SK-N-SH treated with all-trans-retinoic acid at 6 μM for 48 hours (cell line): ENCODE measurements around the gene SLC22A2.

ENCODE experiments used
- ATAC-seq: fragments of 200-7000 bp; cut with Tn5 transposase; 3 replicates; pipeline ENCODE4 v1.9.1; 2020; ENCODE audit warnings: mild to moderate bottlenecking, moderate library complexity
- ARNTL ChIP-seq: fragments of 450-650 bp; formaldehyde crosslinking; IDR thresholded peaks from 2 replicates; pipeline ENCODE4 v1.5.0; 2020; ENCODE audit warnings: low read depth, mild to moderate bottlenecking, moderate library complexity, borderline replicate concordance
- BACH2 ChIP-seq: fragments of 250-450 bp; sonication (Bioruptor Pico); IDR thresholded peaks from 2 replicates; pipeline ENCODE4 v1.9.0; 2021; ENCODE audit warnings: mild to moderate bottlenecking, borderline replicate concordance
- CREB5 ChIP-seq: fragments of 250-450 bp; sonication (Bioruptor Pico); IDR thresholded peaks from 2 replicates; pipeline ENCODE4 v1.5.1; 2020; ENCODE audit warnings: low read depth, mild to moderate bottlenecking, moderate library complexity
- CSDC2 ChIP-seq: fragments of 250-450 bp; sonication (Bioruptor Pico); IDR thresholded peaks from 2 replicates; pipeline ENCODE4 v1.5.0; 2020; ENCODE audit warnings: mild to moderate bottlenecking, moderate library complexity
- ESRRG ChIP-seq: fragments of 250-450 bp; sonication (Bioruptor Pico); IDR thresholded peaks from 2 replicates; pipeline ENCODE4 v1.6.1; 2021; ENCODE audit warnings: mild to moderate bottlenecking
- ISL1 ChIP-seq: fragments of 250-450 bp; sonication (Bioruptor Pico); IDR thresholded peaks from 2 replicates; pipeline ENCODE4 v2.1.2; 2022; ENCODE audit warnings: mild to moderate bottlenecking, moderate library complexity
- OSR1 ChIP-seq: fragments of 250-450 bp; sonication (Bioruptor Pico); IDR thresholded peaks from 2 replicates; pipeline ENCODE4 v1.8.0; 2022; ENCODE audit warnings: moderate library complexity, mild to moderate bottlenecking, inconsistent platforms
- PATZ1 ChIP-seq: fragments of 250-450 bp; sonication (Bioruptor Pico); IDR thresholded peaks from 2 replicates; pipeline ENCODE4 v1.8.0; 2020; ENCODE audit warnings: mild to moderate bottlenecking, moderate library complexity, borderline replicate concordance
- SNAI2 ChIP-seq: fragments of 250-450 bp; sonication (Bioruptor Pico); IDR thresholded peaks from 2 replicates; pipeline ENCODE4 v1.5.0; 2020; ENCODE audit warnings: mild to moderate bottlenecking, moderate library complexity
- TCF4 ChIP-seq: fragments of 250-450 bp; sonication (Bioruptor Pico); IDR thresholded peaks from 2 replicates; pipeline ENCODE4 v1.8.0; 2021; ENCODE audit warnings: mild to moderate bottlenecking, moderate library complexity, borderline replicate concordance
- ZC3H10 ChIP-seq: fragments of 250-450 bp; sonication (Bioruptor Pico); IDR thresholded peaks from 2 replicates; pipeline ENCODE4 v1.5.1; 2021; ENCODE audit warnings: mild to moderate bottlenecking, moderate library complexity
- ZFP3 ChIP-seq: fragments of 250-450 bp; sonication (Bioruptor Pico); IDR thresholded peaks from 2 replicates; pipeline ENCODE4 v1.5.0; 2020; ENCODE audit warnings: mild to moderate bottlenecking, moderate library complexity
- ZFP30 ChIP-seq: fragments of 450-650 bp; formaldehyde crosslinking; IDR thresholded peaks from 2 replicates; pipeline ENCODE4 v1.5.0; 2022; ENCODE audit warnings: mild to moderate bottlenecking, moderate library complexity
- ZNF565 ChIP-seq: fragments of 450-650 bp; formaldehyde crosslinking; conservative IDR thresholded peaks from 2 replicates; pipeline ENCODE4 v1.5.0; 2020; ENCODE audit warnings: low read depth, mild to moderate bottlenecking, moderate library complexity
- ZNF70 ChIP-seq: fragments of 450-650 bp; formaldehyde crosslinking; IDR thresholded peaks from 2 replicates; pipeline ENCODE4 v1.5.0; 2020; ENCODE audit warnings: mild to moderate bottlenecking, moderate library complexity
- ZNF8 ChIP-seq: fragments of 450-650 bp; formaldehyde crosslinking; IDR thresholded peaks from 2 replicates; pipeline ENCODE4 v1.5.0; 2020; ENCODE audit warnings: mild to moderate bottlenecking, moderate library complexity
- TF ChIP-seq, protein P1 (sequence below): fragments of 250-450 bp; sonication (Bioruptor Pico); IDR thresholded peaks from 2 replicates; pipeline ENCODE4 v1.8.0; 2021; ENCODE audit warnings: low read depth, mild to moderate bottlenecking, moderate library complexity, borderline replicate concordance
- TF ChIP-seq, protein P2 (sequence below): fragments of 250-450 bp; sonication (Bioruptor Pico); IDR thresholded peaks from 2 replicates; pipeline ENCODE4 v1.5.0; 2020; ENCODE audit warnings: mild to moderate bottlenecking, moderate library complexity

SLC22A2 gene

DNA sequence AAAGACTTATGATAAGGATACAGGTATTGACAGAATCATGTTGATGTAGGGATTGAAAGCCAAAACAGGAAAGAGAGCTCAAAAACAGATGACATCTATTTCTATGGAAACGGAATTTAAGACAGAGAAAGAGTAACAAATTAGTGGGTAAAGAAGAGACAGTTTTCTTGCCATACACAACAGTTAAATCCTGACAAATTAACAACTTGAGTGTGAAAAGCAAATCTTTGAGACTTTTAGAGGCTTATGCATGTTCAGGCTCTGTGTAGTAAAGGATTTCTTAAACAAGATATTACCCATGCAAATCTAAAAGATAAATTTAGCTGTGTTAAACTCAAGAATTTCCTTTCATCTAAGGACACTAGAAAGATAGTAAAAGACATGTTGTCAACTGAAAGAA, 68.5 kb downstream of the SLC22A2 start:
- TF ChIP-seq SNAI2 (CRISPR knock-in tag) (no peak), ZFP30 (CRISPR knock-in tag) (no peak), CREB5 (CRISPR knock-in tag) (no peak), TCF4 (CRISPR knock-in tag) (no peak), PATZ1 (CRISPR knock-in tag) (no peak), CSDC2 (no peak), ZNF70 (no peak), ARNTL (no peak), ZC3H10 (CRISPR knock-in tag) (no peak), ISL1 (CRISPR knock-in tag) (no peak), ZNF565 (CRISPR knock-in tag) (no peak), BACH2 (CRISPR knock-in tag) (no peak), ESRRG (CRISPR knock-in tag) (no peak)
- TF ChIP-seq, protein P1, sequence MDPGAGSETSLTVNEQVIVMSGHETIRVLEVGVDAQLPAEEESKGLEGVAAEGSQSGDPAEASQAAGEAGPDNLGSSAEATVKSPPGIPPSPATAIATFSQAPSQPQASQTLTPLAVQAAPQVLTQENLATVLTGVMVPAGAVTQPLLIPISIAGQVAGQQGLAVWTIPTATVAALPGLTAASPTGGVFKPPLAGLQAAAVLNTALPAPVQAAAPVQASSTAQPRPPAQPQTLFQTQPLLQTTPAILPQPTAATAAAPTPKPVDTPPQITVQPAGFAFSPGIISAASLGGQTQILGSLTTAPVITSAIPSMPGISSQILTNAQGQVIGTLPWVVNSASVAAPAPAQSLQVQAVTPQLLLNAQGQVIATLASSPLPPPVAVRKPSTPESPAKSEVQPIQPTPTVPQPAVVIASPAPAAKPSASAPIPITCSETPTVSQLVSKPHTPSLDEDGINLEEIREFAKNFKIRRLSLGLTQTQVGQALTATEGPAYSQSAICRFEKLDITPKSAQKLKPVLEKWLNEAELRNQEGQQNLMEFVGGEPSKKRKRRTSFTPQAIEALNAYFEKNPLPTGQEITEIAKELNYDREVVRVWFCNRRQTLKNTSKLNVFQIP (CRISPR knock-in tag) = no peak
- TF ChIP-seq, protein P2, sequence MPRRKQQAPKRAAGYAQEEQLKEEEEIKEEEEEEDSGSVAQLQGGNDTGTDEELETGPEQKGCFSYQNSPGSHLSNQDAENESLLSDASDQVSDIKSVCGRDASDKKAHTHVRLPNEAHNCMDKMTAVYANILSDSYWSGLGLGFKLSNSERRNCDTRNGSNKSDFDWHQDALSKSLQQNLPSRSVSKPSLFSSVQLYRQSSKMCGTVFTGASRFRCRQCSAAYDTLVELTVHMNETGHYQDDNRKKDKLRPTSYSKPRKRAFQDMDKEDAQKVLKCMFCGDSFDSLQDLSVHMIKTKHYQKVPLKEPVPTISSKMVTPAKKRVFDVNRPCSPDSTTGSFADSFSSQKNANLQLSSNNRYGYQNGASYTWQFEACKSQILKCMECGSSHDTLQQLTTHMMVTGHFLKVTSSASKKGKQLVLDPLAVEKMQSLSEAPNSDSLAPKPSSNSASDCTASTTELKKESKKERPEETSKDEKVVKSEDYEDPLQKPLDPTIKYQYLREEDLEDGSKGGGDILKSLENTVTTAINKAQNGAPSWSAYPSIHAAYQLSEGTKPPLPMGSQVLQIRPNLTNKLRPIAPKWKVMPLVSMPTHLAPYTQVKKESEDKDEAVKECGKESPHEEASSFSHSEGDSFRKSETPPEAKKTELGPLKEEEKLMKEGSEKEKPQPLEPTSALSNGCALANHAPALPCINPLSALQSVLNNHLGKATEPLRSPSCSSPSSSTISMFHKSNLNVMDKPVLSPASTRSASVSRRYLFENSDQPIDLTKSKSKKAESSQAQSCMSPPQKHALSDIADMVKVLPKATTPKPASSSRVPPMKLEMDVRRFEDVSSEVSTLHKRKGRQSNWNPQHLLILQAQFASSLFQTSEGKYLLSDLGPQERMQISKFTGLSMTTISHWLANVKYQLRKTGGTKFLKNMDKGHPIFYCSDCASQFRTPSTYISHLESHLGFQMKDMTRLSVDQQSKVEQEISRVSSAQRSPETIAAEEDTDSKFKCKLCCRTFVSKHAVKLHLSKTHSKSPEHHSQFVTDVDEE (CRISPR knock-in tag) = no peak
- ATAC-seq = no peak

DNA sequence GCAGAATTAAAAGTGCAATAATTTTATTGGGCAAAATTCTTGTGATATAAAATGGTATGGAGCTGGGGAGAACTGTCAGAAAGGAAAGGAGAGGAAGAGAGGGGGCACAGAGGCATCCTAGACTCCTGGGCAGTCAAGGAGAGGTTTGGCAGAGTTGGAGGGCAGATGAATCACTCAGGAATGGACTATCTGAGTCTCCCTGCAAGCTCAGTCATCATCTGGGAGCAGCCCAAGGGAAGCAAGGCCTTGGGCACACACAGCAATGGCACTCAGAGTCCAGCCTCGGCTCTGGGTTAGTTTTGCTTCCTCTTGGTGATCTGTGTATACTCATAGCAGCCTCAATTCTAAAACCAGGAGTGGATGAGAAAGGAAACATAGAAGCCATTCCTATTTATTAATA, 69.8 kb downstream of the SLC22A2 start:
- no peak for ATAC-seq
- TF ChIP-seq ARNTL = no peak
- TF ChIP-seq ZNF8 (CRISPR knock-in tag) = no peak
- no peak for TF ChIP-seq ZFP30 (CRISPR knock-in tag)
- no peak for TF ChIP-seq ZC3H10 (CRISPR knock-in tag)
- no peak for TF ChIP-seq BACH2 (CRISPR knock-in tag)
- TF ChIP-seq ESRRG (CRISPR knock-in tag) = no peak
- no peak for TF ChIP-seq TCF4 (CRISPR knock-in tag)
- TF ChIP-seq ZFP3 = no peak

GRCh38 chr6:160180706-160181105, 77.9 kb downstream of the SLC22A2 start:
- TF ChIP-seq ZNF565 (CRISPR knock-in tag) (no peak), SNAI2 (CRISPR knock-in tag) (no peak), ESRRG (CRISPR knock-in tag) (no peak), PATZ1 (CRISPR knock-in tag) (no peak), ZNF70 (no peak), OSR1 (no peak), ZC3H10 (CRISPR knock-in tag) (no peak)
- TF ChIP-seq, protein P1 (CRISPR knock-in tag) = no peak
- no peak for ATAC-seq
